H1 (cell line): ENCODE results near the gene NID2. TPM values are rescaled to one million over a fixed set of nuclear protein-coding genes. Genes with fewer than 3 reads are reported as not detected.

Source experiments
- FOSL1 ChIP-seq: IDR thresholded peaks from 2 replicates; pipeline ENCODE4 v1.6.1; 2011; ENCODE audit warnings: mild to moderate bottlenecking, low read depth, low read length, moderate library complexity; ENCODE audit not compliant: insufficient read depth
- KDM4A ChIP-seq: IDR thresholded peaks from one replicate; pipeline ENCODE4 v1.7.1; 2012; ENCODE audit warnings: low read depth, mild to moderate bottlenecking, moderate library complexity, low read length, inconsistent platforms; ENCODE audit not compliant: severe bottlenecking
- SP1 ChIP-seq: IDR thresholded peaks from 2 replicates; pipeline ENCODE4 v1.6.1; 2011; ENCODE audit warnings: low read depth, low read length
- SP2 ChIP-seq: IDR thresholded peaks from 2 replicates; pipeline ENCODE4 v1.6.1; 2012; ENCODE audit warnings: mild to moderate bottlenecking, low read length, inconsistent platforms
- SUZ12 ChIP-seq: fragments of 200-600 bp; sonication (generic); IDR thresholded peaks from 2 replicates; pipeline ENCODE4 v1.6.1; 2012; ENCODE audit warnings: mild to moderate bottlenecking, inconsistent platforms, low read length, moderate library complexity, mixed read lengths
- TAF1 ChIP-seq: IDR thresholded peaks from 2 replicates; pipeline ENCODE4 v1.6.1; 2011; ENCODE audit warnings: mild to moderate bottlenecking, low read depth, low read length
- TCF12 ChIP-seq: IDR thresholded peaks from 2 replicates; pipeline ENCODE4 v1.6.1; 2011; ENCODE audit warnings: low read depth, mild to moderate bottlenecking, low read length
- polyA plus RNA-seq, 7 experiments: library from polyadenylated mRNA; depleted of rRNA in 3 of 7; stranded (reverse) in 5 of 7; unstranded in 2 of 7; fragments of >200 nt in 5 of 7; fragments of 200-250 nt in 2 of 7; gene quantifications; 1 replicate in 5 of 7; 2 replicates in 1 of 7; 4 replicates in 1 of 7; pipeline versions ENCODE4 v1.2.1 to v1.2.3, GENCODE V29; 2011 to 2013; ENCODE audit warnings: missing spikeins in 2 of 7, mixed read lengths in 2 of 7
- total RNA-seq: library from RNA; stranded (reverse); fragmentation: NEBNext Ultra II Directional; extraction: Animal tissue kit (Norgen Biotek cat#: 25700); gene quantifications from 2 replicates; pipeline ENCODE4 v1.2.1, GENCODE V29; 2021
- TF ChIP-seq, protein P1 (sequence below): IDR thresholded peaks from 2 replicates; pipeline ENCODE4 v1.6.1; 2012; ENCODE audit warnings: inconsistent platforms

NID2 gene
- total and polyA plus RNA-seq, 2 of the 8 experiments (the other 6 are each of a cell fraction or from before 2014, with no cell fraction given), result 6.1 to 12.6 TPM

- TF ChIP-seq SP1, result peak; percentile 79
- TF ChIP-seq KDM4A, result peak; percentile 65
- no peak for TF ChIP-seq FOSL1
- peak; percentile 4; the same call in 1 of the 2 replicates for TF ChIP-seq SUZ12
- peak; percentile 86; the same call in 1 of the 2 replicates for TF ChIP-seq TCF12
- TF ChIP-seq, protein P1, sequence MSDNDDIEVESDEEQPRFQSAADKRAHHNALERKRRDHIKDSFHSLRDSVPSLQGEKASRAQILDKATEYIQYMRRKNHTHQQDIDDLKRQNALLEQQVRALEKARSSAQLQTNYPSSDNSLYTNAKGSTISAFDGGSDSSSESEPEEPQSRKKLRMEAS, result peak; percentile 54
- peak; percentile 37 for TF ChIP-seq SP2
- TF ChIP-seq TAF1, result peak; percentile 54; the same call in 1 of the 2 replicates
These were observed at the start of gene NID2 (continued) for GRCh38 chr14:52068615-52069306.
